Tibial nerve (tissue), 4 donors: ENCODE results near the gene GRIK4. TPM values are rescaled to one million over a fixed set of nuclear protein-coding genes. Genes with fewer than 3 reads are reported as not detected.

Experiments
- DNase-seq, 2 donors: peaks; one replicate each; pipeline ENCODE4 v3.0.0-alpha.2; 2019; ENCODE audit warnings: low spot score in 2 of 2
- H3K27ac ChIP-seq, 4 donors: fragments of 200-600 bp; sonication (generic) in 3 of 4; one replicate each; pipeline ENCODE4 v1.5.1; 2017 to 2019; ENCODE audit warnings: mild to moderate bottlenecking in 1 of 4
- H3K27me3 ChIP-seq, 2 donors: fragments of 200-600 bp; sonication (generic) in 1 of 2; one replicate each; pipeline versions ENCODE4 v1.5.1 to v1.6.0; 2017 to 2019
- H3K36me3 ChIP-seq, 3 donors: fragments of 200-600 bp; sonication (generic); one replicate each; pipeline ENCODE4 v1.5.1; 2018 to 2019
- H3K4me1 ChIP-seq, 4 donors: fragments of 200-600 bp; sonication (generic) in 3 of 4; one replicate each; pipeline ENCODE4 v1.5.1; 2017 to 2019
- H3K4me3 ChIP-seq, 4 donors: fragments of 200-600 bp; sonication (generic) in 3 of 4; one replicate each; pipeline ENCODE4 v1.5.1; 2017 to 2019; ENCODE audit warnings: mild to moderate bottlenecking in 1 of 4, moderate library complexity in 1 of 4
- H3K9me3 ChIP-seq, 4 donors: fragments of 200-600 bp; sonication (generic) in 3 of 4; one replicate each; pipeline ENCODE4 v1.5.1; 2017 to 2019
- CTCF ChIP-seq, 5 experiments: fragments of 200-600 bp in 3 of 5; fragments of 450-650 bp in 2 of 5; sonication (generic) in 3 of 5; IDR thresholded peaks; one replicate each; pipeline ENCODE4 v1.5.1; 2016 to 2019; ENCODE audit warnings: antibody characterized with exemption in 5 of 5, mild to moderate bottlenecking in 3 of 5, moderate library complexity in 2 of 5
- EP300 ChIP-seq, 2 donors: sonication (generic); formaldehyde crosslinking; IDR thresholded peaks; one replicate each; pipeline ENCODE4 v1.6.1; 2017; ENCODE audit warnings: antibody characterized with exemption in 2 of 2, mild to moderate bottlenecking in 1 of 2
- POLR2A ChIP-seq, 2 donors: fragments of 450-650 bp; IDR thresholded peaks; one replicate each; pipeline ENCODE4 v1.6.1; 2017; ENCODE audit warnings: antibody characterized with exemption in 2 of 2, mild to moderate bottlenecking in 2 of 2, moderate library complexity in 2 of 2
- WGBS, 2 donors: methylation state at CpG; one replicate each; pipeline ENCODE4 v1.1.5; 2018; 5-methylcytosine and 5-hydroxymethylcytosine counted together
- total RNA-seq, 4 donors: library from RNA; depleted of rRNA; stranded (reverse); fragments of >200 nt; gene quantifications; one replicate each; pipeline ENCODE4 v1.1.0, GENCODE V29; 2016

GRIK4 gene
- total RNA-seq, 4 donors from 2014 or later: 0.22 to 0.98 TPM; not detected in 2

DNA sequence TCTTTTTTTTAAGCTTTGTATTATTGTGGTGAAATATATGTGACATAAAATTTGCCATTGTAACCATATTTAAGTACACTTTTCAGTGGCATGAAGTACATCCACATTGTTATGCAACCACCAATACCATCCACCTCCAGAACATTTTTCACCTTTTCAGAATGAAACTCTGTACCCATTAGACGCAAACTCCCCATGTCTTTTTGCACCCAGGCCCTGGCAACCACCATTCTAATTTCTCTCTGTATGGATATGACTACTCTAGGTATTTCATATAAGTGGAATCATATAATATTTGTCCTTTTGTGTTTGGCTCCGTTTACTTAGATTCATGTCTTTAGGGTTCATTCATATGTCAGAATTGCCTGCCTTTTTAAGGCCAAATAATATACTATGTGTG is 329.5 kb downstream of the GRIK4 start:
- no peaks in the 10 kb centered on the region for H3K27me3 ChIP-seq
- DNase-seq: no peak
- no peaks in the 10 kb centered on the region for H3K9me3 ChIP-seq
- no peak overlapping the region for H3K4me3 ChIP-seq
- no peaks in the 10 kb centered on the region for H3K4me1 ChIP-seq
- WGBS, 2 donors: 46 to 71% methylated on average over 2 of the region's 2 CpGs
- H3K27ac ChIP-seq: no peak overlapping the region
- TF ChIP-seq CTCF (IDR thresholded peaks at IDR 0.05) (no peak), POLR2A (IDR thresholded peaks at IDR 0.05) (no peak), EP300 (IDR thresholded peaks at IDR 0.05) (no peak)
- no peaks in the 10 kb centered on the region for H3K36me3 ChIP-seq

DNA sequence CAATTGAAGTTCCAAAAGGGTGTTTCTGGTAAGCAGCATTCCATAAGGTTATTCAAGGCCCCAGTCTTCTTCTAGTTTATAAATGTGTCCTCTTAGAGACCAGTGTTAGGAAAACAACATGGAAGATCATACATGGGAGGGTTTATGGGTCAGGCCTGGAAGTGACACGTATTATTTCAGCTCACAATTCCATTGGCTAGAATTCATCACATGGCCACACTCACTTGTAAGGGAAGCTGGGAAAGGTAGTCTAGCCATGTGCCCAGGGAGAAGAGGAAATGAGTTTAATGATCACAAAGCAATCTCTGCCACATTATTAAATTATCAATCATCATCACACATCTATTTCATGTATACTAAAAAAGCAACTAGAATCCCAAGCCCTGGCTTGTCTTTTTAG is 330.6 kb downstream of the GRIK4 start:
- DNase-seq: no peak
- TF ChIP-seq POLR2A (IDR thresholded peaks at IDR 0.05) (no peak), CTCF (IDR thresholded peaks at IDR 0.05) (no peak), EP300 (IDR thresholded peaks at IDR 0.05) (no peak)
- Histone ChIP-seq H3K27me3 (no peaks in the 10 kb centered on the region), H3K9me3 (no peaks in the 10 kb centered on the region), H3K36me3 (no peaks in the 10 kb centered on the region), H3K4me1 (no peaks in the 10 kb centered on the region), H3K27ac (no peak overlapping the region), H3K4me3 (no peak overlapping the region)
- WGBS, 2 donors: 79 to 80% methylated on average over 1 of the region's 1 CpG

DNA sequence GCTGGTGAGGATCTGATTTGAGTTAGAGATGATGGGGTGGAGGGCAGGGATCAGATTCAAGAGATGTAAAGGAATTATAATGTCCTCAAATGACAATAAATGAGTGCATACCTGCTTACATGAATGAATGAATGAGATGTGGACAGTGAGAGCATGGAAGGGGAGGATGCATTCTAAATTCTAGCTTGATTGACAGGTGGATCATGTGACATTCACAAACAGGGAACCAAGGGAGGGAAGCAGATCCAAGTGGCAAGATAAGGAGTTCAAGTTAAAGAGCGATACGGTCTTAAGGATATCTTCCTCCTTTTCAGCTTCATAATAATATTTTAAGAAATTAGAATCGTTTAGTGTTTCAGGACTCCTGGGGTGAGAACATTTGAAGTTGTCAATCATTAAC is 341.9 kb downstream of the GRIK4 start:
- H3K4me1 ChIP-seq: no peaks in the 10 kb centered on the region
- H3K9me3 ChIP-seq: no peaks in the 10 kb centered on the region
- WGBS, 2 donors: 82 to 83% methylated on average over 3 of the region's 3 CpGs
- no peak overlapping the region for H3K4me3 ChIP-seq
- no peaks in the 10 kb centered on the region for H3K36me3 ChIP-seq
- no peak for TF ChIP-seq EP300 (IDR thresholded peaks at IDR 0.05)
- TF ChIP-seq CTCF (IDR thresholded peaks at IDR 0.05): no peak
- TF ChIP-seq POLR2A (IDR thresholded peaks at IDR 0.05): no peak
- H3K27me3 ChIP-seq: no peaks in the 10 kb centered on the region
- no peak overlapping the region for H3K27ac ChIP-seq
- DNase-seq: no peak

GRCh38 chr11:120854988-120855387 is 343.4 kb downstream of the GRIK4 start:
- WGBS, 2 donors: 26 to 38% methylated on average over 5 of the region's 5 CpGs
- H3K27me3 ChIP-seq: no peaks in the 10 kb centered on the region
- DNase-seq: no peak
- no peak overlapping the region for H3K4me3 ChIP-seq
- no peaks in the 10 kb centered on the region for H3K36me3 ChIP-seq
- no peak overlapping the region for H3K27ac ChIP-seq
- no peaks in the 10 kb centered on the region for H3K4me1 ChIP-seq
- H3K9me3 ChIP-seq: no peaks in the 10 kb centered on the region
- TF ChIP-seq EP300 (IDR thresholded peaks at IDR 0.05) (no peak), CTCF (IDR thresholded peaks at IDR 0.05) (no peak), POLR2A (IDR thresholded peaks at IDR 0.05) (no peak)

DNA sequence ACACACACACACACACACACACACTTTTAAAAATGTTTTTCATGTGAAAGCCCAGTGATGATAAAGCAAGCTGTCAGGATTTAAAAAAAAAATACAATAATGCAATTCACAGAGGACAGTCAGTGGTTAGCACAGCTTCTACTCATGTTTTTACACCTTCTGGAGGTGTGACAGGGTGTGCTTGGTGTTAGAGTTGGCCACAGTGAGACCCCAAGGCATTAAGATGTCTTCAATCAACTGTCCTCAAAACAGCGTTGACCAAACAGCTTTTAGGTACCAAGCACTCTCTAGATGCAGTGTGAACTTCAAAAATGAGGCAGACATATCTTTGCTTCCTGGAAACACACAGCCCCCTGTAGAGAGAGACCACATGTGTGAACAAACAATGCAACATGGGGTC is 346.0 kb downstream of the GRIK4 start:
- Histone ChIP-seq H3K27me3 (no peaks in the 10 kb centered on the region), H3K4me1 (no peaks in the 10 kb centered on the region), H3K4me3 (no peak overlapping the region), H3K27ac (no peak overlapping the region), H3K36me3 (no peaks in the 10 kb centered on the region), H3K9me3 (no peaks in the 10 kb centered on the region)
- no peak for TF ChIP-seq EP300 (IDR thresholded peaks at IDR 0.05)
- no peak for TF ChIP-seq POLR2A (IDR thresholded peaks at IDR 0.05)
- no peak for TF ChIP-seq CTCF (IDR thresholded peaks at IDR 0.05)
- 93 to 94% methylated on average over 1 of the region's 1 CpG for WGBS, 2 donors
- no peak for DNase-seq
